ENCODE measurements around the gene CDK11A. TPM values are rescaled to one million over a fixed set of nuclear protein-coding genes. Genes with fewer than 3 reads are reported as not detected.

CDK11A gene
- total RNA-seq, 2 experiments from 2014 or later = 206 to 217 TPM

DNA sequence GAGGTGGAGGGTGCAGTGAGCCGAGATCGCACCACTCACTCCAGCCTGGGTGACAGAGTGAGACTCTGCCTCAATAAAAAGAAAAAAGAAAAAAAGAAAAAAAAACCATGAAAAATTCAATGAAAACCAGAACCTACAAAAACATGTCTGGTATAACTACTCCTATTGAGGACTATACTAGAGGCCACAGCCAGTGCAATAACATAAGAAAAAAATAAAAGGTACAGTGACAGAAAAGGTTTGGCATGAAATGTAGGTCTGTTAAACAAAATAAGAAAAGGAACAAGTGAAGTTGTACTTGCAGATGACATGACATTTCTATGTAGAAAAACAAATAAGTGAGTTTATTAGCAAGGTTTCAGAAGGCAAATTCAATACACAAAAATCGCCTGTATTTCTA lies 45.9 kb upstream of the CDK11A start:
- DNase-seq (no peak), ATAC-seq (ENCODE audit: poor library complexity) (no peak)
- intact Hi-C loops (cut with DNase I, micrococcal nuclease) = no loop called here
- peaks cover 47% of the 10 kb centered on the region for H3K36me3 Mint-ChIP-seq (ENCODE audit: low read depth)
- no peaks in the 10 kb centered on the region for H3K27me3 Mint-ChIP-seq
- TF ChIP-seq, protein P1, sequence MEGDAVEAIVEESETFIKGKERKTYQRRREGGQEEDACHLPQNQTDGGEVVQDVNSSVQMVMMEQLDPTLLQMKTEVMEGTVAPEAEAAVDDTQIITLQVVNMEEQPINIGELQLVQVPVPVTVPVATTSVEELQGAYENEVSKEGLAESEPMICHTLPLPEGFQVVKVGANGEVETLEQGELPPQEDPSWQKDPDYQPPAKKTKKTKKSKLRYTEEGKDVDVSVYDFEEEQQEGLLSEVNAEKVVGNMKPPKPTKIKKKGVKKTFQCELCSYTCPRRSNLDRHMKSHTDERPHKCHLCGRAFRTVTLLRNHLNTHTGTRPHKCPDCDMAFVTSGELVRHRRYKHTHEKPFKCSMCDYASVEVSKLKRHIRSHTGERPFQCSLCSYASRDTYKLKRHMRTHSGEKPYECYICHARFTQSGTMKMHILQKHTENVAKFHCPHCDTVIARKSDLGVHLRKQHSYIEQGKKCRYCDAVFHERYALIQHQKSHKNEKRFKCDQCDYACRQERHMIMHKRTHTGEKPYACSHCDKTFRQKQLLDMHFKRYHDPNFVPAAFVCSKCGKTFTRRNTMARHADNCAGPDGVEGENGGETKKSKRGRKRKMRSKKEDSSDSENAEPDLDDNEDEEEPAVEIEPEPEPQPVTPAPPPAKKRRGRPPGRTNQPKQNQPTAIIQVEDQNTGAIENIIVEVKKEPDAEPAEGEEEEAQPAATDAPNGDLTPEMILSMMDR (IDR thresholded peaks at IDR 0.05) = no peak
- CTCF ChIA-PET = no interaction called here
- no peak overlapping the region for H3K27ac Mint-ChIP-seq
- Histone ChIP-seq H3K27ac (ENCODE audit: low read depth in 1 of 2, low read length in 2 of 2) (no peak overlapping the region), H3K36me3 (ENCODE audit: insufficient read depth, low read length) (peaks cover 22% of the 10 kb centered on the region), H3K4me3 (ENCODE audit: low read length) (no peak overlapping the region), H3K9me3 (ENCODE audit: control insufficient read depth in 1 of 2, insufficient read depth in 1 of 2, low read length in 2 of 2) (no peaks in the 10 kb centered on the region), H3K27me3 (ENCODE audit: control insufficient read depth in 1 of 2, insufficient read depth in 2 of 2, low read length in 2 of 2) (no peaks in the 10 kb centered on the region), H3K4me1 (ENCODE audit: insufficient read depth, low read length) (peaks cover 3% of the 10 kb centered on the region)
- H3K4me1 Mint-ChIP-seq (ENCODE audit: low read depth) = peaks cover 6% of the 10 kb centered on the region
- H3K4me3 Mint-ChIP-seq = no peak overlapping the region
- H3K9me3 Mint-ChIP-seq = peaks cover 3% of the 10 kb centered on the region
- POLR2A ChIA-PET = no interaction called here

DNA sequence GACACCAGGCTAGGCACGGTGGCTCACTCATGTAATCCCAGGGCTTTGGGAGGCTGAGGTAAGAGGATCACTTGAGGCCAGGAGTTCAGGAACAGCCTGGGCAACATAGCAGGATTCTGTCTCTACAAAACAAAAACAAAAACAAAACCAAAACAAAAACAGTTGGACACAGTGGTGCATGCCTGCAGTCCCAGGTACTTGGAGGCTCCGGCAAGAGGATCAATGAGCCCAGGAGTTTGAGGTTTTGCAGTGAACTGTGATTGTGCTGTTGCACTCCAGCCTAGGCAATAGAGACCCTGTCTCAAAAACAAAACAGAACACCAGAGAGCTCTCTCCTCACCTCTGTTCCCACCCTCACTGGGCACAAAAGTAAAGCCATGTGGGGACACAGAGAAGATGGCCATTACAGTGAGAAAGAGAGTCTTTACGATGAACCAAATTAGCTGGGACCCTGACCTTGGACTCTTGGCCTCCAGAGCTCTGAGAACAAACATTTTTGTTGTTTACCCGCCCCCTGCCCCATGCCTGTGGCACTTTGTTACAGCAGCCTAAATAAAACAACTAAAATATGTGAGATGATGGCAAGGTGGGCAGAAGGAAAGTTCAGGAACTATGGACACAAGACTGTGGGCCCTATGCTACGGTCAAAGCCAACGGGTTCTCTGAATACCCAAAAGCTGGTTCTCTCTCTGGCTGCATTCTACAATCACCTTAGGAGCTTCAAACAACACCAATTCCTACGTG lies 44.3 kb upstream of the CDK11A start:
- Mint-ChIP-seq H3K27me3 (no peaks in the 10 kb centered on the region), H3K36me3 (ENCODE audit: low read depth) (peaks cover 58% of the 10 kb centered on the region), H3K4me1 (ENCODE audit: low read depth) (peaks cover 5% of the 10 kb centered on the region), H3K4me3 (no peak overlapping the region), H3K9me3 (peaks cover 3% of the 10 kb centered on the region), H3K27ac (no peak overlapping the region)
- peaks cover 3% of the 10 kb centered on the region for H3K4me1 ChIP-seq (ENCODE audit: insufficient read depth, low read length)
- TF ChIP-seq, protein P1 (IDR thresholded peaks at IDR 0.05) = no peak
- peaks cover 37% of the 10 kb centered on the region for H3K36me3 ChIP-seq (ENCODE audit: insufficient read depth, low read length)
- ATAC-seq (ENCODE audit: poor library complexity) = no peak
- ChIA-PET POLR2A (no interaction called here), CTCF (no interaction called here)
- no peaks in the 10 kb centered on the region for H3K27me3 ChIP-seq (ENCODE audit: control insufficient read depth in 1 of 2, insufficient read depth in 2 of 2, low read length in 2 of 2)
- intact Hi-C loops (cut with DNase I, micrococcal nuclease) = no loop called here
- H3K4me3 ChIP-seq (ENCODE audit: low read length) = no peak overlapping the region
- DNase-seq = no peak
- H3K27ac ChIP-seq (ENCODE audit: low read depth in 1 of 2, low read length in 2 of 2) = no peak overlapping the region
- H3K9me3 ChIP-seq (ENCODE audit: control insufficient read depth in 1 of 2, insufficient read depth in 1 of 2, low read length in 2 of 2) = no peaks in the 10 kb centered on the region

DNA sequence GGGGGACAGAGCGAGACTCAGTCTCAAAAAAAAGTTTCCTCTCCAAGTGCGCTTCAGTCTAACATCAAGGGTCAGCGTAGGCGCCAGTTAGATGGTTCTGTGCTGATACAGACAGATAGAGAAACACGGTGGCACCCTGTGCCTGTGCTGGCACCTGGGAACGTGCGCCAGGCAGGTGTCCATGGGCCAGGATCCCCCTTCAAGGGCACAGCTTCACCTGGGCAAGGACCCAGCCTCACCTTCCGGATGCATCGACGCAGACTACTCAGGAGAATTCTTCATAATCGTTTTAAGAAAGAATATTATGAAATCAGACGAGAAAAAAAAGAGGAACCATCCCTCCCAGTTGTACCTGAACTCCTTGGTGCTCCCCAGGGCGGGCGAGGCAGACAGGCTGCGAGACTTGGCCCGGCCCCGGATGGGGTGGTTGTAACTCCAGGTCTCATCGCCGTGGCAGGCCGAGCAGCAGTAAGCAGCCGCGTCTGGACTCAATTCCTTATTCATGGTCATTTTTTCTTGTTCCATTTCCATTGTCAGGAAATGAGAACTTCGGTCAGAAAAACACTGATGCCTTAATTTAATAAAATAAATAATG lies 40.8 kb upstream of the CDK11A start:
- Histone ChIP-seq H3K27me3 (ENCODE audit: control insufficient read depth in 1 of 2, insufficient read depth in 2 of 2, low read length in 2 of 2) (no peaks in the 10 kb centered on the region), H3K4me3 (ENCODE audit: low read length) (no peak overlapping the region), H3K27ac (ENCODE audit: low read depth in 1 of 2, low read length in 2 of 2) (no peak overlapping the region), H3K4me1 (ENCODE audit: insufficient read depth, low read length) (peaks cover 3% of the 10 kb centered on the region), H3K36me3 (ENCODE audit: insufficient read depth, low read length) (peaks cover 62% of the 10 kb centered on the region), H3K9me3 (ENCODE audit: control insufficient read depth in 1 of 2, insufficient read depth in 1 of 2, low read length in 2 of 2) (no peaks in the 10 kb centered on the region)
- no peak overlapping the region for H3K27ac Mint-ChIP-seq
- H3K4me1 Mint-ChIP-seq (ENCODE audit: low read depth) = peaks cover 5% of the 10 kb centered on the region
- H3K4me3 Mint-ChIP-seq = no peak overlapping the region
- ChIA-PET CTCF (no interaction called here), POLR2A (no interaction called here)
- TF ChIP-seq, protein P1 (IDR thresholded peaks at IDR 0.05) = no peak
- no peaks in the 10 kb centered on the region for H3K27me3 Mint-ChIP-seq
- DNase-seq = no peak
- ATAC-seq (ENCODE audit: poor library complexity) = no peak
- peaks cover 47% of the 10 kb centered on the region for H3K36me3 Mint-ChIP-seq (ENCODE audit: low read depth)
- H3K9me3 Mint-ChIP-seq = no peaks in the 10 kb centered on the region
- intact Hi-C loops (cut with DNase I, micrococcal nuclease) = loop anchor here in 1 of 2 experiments (5.0 kb wide), 1 partner anchor 57 kb away; no protein-coding TSS in a partner anchor
